GM19397 (cell line): Measurements from ENCODE around the gene ARL14EP.

Source experiments
- ATAC-seq: cut with Tn5 transposase; IDR thresholded peaks from one replicate; pipeline ENCODE4 v1.9.1; 2021; ENCODE audit warnings: mild to moderate bottlenecking, moderate library complexity; ENCODE audit not compliant: unreplicated experiment

ARL14EP gene

DNA sequence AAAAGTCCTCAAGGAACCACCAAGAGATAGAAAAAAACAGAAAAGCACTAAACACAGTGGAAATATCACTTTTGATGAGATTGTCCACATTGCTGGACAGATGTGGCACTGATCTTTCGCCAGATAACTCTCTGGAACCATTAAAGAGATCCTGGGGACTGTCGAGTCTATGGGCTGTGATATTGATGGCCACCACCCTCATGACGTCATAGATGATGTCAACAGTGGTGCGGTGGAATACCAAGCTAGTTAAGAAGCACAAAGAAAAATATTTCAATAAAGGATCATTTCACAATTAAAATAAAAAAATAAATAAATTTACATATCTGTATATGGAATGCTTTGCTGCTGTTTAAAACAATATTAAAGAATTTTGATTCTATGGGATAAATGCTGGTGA is 45.5 kb downstream of the ARL14EP start:
- no peak for ATAC-seq

- ATAC-seq, result no peak
Measured at GRCh38 chr11:30370164-30370563, 47.3 kb downstream of the ARL14EP start.

GRCh38 chr11:30377347-30377746 is 54.4 kb downstream of the ARL14EP start:
- ATAC-seq, result no peak

DNA sequence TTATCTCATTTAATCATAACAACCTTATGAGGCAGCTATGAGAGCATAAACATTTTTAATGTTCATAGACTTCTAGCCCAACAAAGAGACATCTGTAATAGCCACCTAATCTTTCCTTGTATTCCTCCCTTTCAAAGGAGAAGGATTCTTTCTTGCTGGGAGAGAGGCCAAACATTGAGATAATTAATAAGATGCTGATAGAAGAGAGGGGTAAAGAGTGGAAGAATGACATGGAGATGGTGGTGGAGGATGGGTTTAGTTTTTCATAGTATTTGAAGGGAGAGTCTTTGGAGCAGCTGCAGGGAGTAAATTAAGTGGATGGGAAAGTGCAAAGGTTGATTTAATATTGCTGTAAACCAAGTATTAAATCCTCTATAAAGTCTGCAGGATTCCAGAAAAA is 57.9 kb downstream of the ARL14EP start:
- ATAC-seq, result no peak

DNA sequence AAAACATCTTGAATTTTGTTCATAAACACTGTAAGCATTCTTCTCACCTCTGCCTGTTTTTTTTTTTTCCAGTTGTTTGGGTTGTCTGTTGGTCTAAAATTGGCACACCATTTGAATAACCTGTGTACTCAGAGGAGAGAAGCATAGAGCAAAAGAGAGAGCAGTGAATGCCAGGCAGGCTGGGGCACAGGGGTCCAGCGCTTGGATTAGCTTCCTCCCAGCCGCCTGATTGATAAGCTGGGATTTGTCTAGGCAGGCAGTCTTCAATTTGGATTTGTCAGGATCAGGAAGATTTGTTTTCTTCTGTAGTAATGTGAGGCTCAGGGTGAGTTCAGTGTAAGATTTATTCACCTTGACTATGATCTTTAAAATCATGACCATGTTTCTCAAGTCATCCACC is 59.0 kb downstream of the ARL14EP start:
- ATAC-seq, result no peak
